ENCODE measurements around the gene TET1. TPM values are rescaled to one million over a fixed set of nuclear protein-coding genes. Genes with fewer than 3 reads are reported as not detected.

TET1 gene
- total RNA-seq, 1 experiment from 2014 or later: 2.7 TPM

DNA sequence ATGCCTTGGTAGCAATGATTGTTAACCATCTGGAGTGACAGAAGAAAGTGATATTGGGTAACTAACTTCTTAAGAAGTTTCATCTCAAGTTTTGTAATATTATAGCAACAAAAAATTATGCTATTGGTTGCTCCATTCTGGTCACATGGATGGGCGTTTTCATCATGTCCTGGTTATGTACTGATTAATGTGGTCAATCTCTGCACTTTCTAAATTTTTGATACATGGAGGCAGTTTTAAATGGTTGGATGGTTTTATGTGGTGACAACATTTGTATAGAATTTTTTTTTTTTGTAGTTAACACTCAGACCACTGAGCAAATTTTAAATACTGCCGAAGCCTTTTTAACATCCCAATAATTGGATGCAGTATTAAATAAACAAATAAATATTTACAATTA is 105.7 kb downstream of the TET1 start:
- DNase-seq (ENCODE audit: low read depth, low spot score): no peak
- Histone ChIP-seq H4K20me1 (ENCODE audit: insufficient read depth) (no peaks in the 10 kb centered on the region), H3K4me1 (ENCODE audit: control insufficient read depth in 1 of 2, insufficient read depth in 2 of 2, low read length in 2 of 2) (peaks cover 7 to 11% of the 10 kb centered on the region in 2 experiments; a peak in 3 of 4 replicates), H3K9me3 (ENCODE audit: control insufficient read depth in 1 of 2, insufficient read depth in 1 of 2, low read depth in 1 of 2, low read length in 2 of 2) (no peaks in the 10 kb centered on the region), H3K27ac (ENCODE audit: low read depth, low read length) (no peak overlapping the region; the same call in 1 of the 2 replicates), H3K4me3 (replicated peaks in 1 of 2; ENCODE audit: low read depth in 1 of 2, low read length in 2 of 2) (no peak overlapping the region), H2AFZ (ENCODE audit: low read depth, low read length, poor library complexity, severe bottlenecking) (no peak overlapping the region), H3K27me3 (ENCODE audit: insufficient read depth, low read length) (no peaks in the 10 kb centered on the region), H3K9me2 (ENCODE audit: insufficient read depth) (no peaks in the 10 kb centered on the region), H3K36me3 (ENCODE audit: control insufficient read depth in 1 of 2, insufficient read depth in 2 of 2, low read length in 2 of 2) (no peaks in the 10 kb centered on the region; a peak in 1 of 4 replicates), H3K79me2 (ENCODE audit: insufficient read depth, low read length) (no peaks in the 10 kb centered on the region), H3K9ac (ENCODE audit: low read length) (no peak overlapping the region), H3K4me2 (ENCODE audit: low read length) (peak overlapping the region; percentile 18; the same call in 1 of the 2 replicates)
- CTCF ChIA-PET: no interaction called here
- RAD21 ChIA-PET (ENCODE audit: low non-redundant PET in 1 of 2, low total read pairs in 2 of 2, uncharacterized antibody in 2 of 2, unreplicated experiment in 2 of 2): no interaction called here
- no TSS peak for BruUV-seq (replicated peaks)
- no peak for ATAC-seq
- POLR2A ChIA-PET: no interaction called here
- TF ChIP-seq EGR1 (IDR thresholded peaks at IDR 0.05; ENCODE audit: low read depth): no peak
- TF ChIP-seq YY1 (IDR thresholded peaks at IDR 0.05; ENCODE audit: extremely low read depth, insufficient replicate concordance, low read depth, low read length): no peak
- intact Hi-C loops (cut with micrococcal nuclease): no loop called here

- Histone ChIP-seq H3K9ac (ENCODE audit: low read length) (no peak overlapping the region), H3K4me1 (ENCODE audit: control insufficient read depth in 1 of 2, insufficient read depth in 2 of 2, low read length in 2 of 2) (peaks cover 7 to 11% of the 10 kb centered on the region in 2 experiments; a peak in 3 of 4 replicates), H3K27me3 (ENCODE audit: insufficient read depth, low read length) (no peaks in the 10 kb centered on the region), H4K20me1 (ENCODE audit: insufficient read depth) (no peaks in the 10 kb centered on the region), H2AFZ (ENCODE audit: low read depth, low read length, poor library complexity, severe bottlenecking) (no peak overlapping the region), H3K4me3 (replicated peaks in 1 of 2; ENCODE audit: low read depth in 1 of 2, low read length in 2 of 2) (no peak overlapping the region), H3K36me3 (ENCODE audit: control insufficient read depth in 1 of 2, insufficient read depth in 2 of 2, low read length in 2 of 2) (no peaks in the 10 kb centered on the region; a peak in 1 of 4 replicates), H3K4me2 (ENCODE audit: low read length) (peak overlapping the region; percentile 33; the same call in 1 of the 2 replicates), H3K9me2 (ENCODE audit: insufficient read depth) (no peaks in the 10 kb centered on the region), H3K79me2 (ENCODE audit: insufficient read depth, low read length) (no peaks in the 10 kb centered on the region), H3K27ac (ENCODE audit: low read depth, low read length) (peak overlapping the region; percentile 16; the same call in 1 of the 2 replicates), H3K9me3 (ENCODE audit: control insufficient read depth in 1 of 2, insufficient read depth in 1 of 2, low read depth in 1 of 2, low read length in 2 of 2) (no peaks in the 10 kb centered on the region)
- DNase-seq (ENCODE audit: low read depth, low spot score): no peak
- CTCF ChIA-PET: no interaction called here
- BruUV-seq (replicated peaks): no TSS peak
- TF ChIP-seq POLR2AphosphoS5 (IDR thresholded peaks at IDR 0.05; ENCODE audit: low read depth, low read length) (no peak), CBX3 (IDR thresholded peaks at IDR 0.05; ENCODE audit: low read depth) (no peak), CEBPB (IDR thresholded peaks at IDR 0.05; ENCODE audit: low read depth) (no peak)
- intact Hi-C loops (cut with micrococcal nuclease): no loop called here
- RAD21 ChIA-PET (ENCODE audit: low non-redundant PET in 1 of 2, low total read pairs in 2 of 2, uncharacterized antibody in 2 of 2, unreplicated experiment in 2 of 2): no interaction called here
- POLR2A ChIA-PET: no interaction called here
- peak; percentile 67; the same call in 1 of the 2 replicates for ATAC-seq
Observed at GRCh38 chr10:68666280-68666760, 106.2 kb downstream of the TET1 start.

All from HCT116 (cell line).